ENCODE results near the gene ATP11A.

DNA sequence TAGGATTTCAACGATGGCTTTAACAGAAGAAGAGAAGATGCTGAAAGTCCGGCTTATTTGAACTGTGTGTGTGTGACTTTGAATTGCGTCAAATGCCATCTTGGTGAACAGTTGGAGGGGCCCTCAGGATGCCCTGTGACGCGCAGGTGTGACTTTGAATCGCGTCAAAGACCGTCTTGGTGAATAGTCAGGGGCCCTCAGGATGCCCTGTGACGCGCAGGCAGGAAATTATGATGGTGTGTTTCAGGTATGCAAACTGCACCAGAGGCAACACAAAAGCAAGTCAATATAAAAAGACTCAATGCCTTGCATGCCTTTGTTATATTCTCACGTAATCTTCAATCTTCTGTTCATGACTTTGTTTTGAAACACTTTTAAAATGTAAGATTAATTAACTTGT lies 29.2 kb downstream of the ATP11A start:
- TF ChIP-seq POLR2A (IDR thresholded peaks at IDR 0.05): no peak
- TF ChIP-seq, protein P1, sequence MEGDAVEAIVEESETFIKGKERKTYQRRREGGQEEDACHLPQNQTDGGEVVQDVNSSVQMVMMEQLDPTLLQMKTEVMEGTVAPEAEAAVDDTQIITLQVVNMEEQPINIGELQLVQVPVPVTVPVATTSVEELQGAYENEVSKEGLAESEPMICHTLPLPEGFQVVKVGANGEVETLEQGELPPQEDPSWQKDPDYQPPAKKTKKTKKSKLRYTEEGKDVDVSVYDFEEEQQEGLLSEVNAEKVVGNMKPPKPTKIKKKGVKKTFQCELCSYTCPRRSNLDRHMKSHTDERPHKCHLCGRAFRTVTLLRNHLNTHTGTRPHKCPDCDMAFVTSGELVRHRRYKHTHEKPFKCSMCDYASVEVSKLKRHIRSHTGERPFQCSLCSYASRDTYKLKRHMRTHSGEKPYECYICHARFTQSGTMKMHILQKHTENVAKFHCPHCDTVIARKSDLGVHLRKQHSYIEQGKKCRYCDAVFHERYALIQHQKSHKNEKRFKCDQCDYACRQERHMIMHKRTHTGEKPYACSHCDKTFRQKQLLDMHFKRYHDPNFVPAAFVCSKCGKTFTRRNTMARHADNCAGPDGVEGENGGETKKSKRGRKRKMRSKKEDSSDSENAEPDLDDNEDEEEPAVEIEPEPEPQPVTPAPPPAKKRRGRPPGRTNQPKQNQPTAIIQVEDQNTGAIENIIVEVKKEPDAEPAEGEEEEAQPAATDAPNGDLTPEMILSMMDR (IDR thresholded peaks at IDR 0.05): no peak
